HG02840 (cell line): Measurements from ENCODE around the gene CLTRN.

Experiments used
- ATAC-seq: cut with Tn5 transposase; IDR thresholded peaks from one replicate; pipeline ENCODE4 v1.9.1; 2021; ENCODE audit warnings: mild to moderate bottlenecking, moderate library complexity, moderate number of reproducible peaks; ENCODE audit not compliant: unreplicated experiment, low FRiP score

CLTRN gene

DNA sequence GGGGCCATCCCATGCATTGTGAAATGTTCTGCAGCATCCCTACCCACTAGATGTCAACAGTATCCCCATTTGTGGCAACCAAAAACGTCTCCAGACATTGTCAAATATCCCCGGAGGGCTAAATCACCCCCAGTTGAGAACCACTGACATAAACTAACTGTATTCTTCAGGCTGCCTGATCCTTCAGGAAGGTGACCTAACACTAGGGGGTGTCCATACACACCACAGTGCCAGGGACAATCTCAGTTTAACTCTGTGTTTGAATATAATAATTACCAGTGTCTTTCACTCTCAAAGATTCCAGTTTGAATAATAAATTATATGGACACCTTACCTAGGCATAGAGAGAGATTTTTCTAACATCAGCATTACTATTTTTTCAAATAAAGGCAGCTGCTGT lies 70.2 kb downstream of the CLTRN start:
- no peak for ATAC-seq

DNA sequence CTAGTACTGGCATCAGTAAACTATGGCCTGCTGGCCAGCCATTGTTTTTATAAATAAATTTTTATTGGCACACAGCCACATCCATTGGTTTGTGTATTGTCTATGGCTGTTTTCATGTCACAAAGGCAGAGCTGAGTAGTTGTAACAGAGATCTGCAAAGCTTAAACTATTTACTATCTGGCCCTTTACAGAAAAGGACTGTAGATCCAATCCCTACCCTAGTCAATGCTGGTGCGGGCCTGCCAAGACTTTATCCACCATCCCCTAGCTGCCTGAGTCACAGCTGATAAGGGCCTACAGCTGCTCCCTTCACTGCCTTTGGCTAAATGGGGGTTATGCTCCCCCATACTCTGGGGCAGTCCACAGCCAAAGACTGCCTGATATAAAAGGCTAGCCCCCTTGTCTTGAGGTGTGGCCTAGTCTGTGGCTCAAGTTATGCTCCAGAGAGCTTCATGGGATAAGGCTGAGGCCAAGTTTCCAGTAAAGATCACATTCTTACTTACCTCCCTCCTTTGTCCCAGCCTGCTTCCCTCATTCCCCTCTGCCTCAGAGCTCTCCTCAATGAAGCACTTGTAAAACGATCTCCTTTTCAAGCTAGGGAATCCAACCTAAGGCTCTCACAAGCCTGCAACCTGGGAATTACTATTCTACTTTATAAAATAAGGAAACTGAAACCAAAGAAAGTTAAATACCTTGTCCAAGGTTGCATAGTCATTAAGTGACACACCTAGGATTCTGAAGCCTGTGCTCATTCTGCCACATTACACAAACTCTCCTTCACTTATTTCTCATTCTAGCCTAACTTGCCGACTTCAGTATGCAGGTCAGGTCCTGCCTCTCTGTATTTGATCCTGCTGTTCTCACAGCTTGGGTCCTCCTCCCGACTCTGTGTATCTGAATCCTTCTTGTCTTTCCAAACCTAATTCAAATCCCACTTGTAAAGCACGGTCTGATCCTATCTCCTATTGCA lies 84.5 kb downstream of the CLTRN start:
- no peak for ATAC-seq
